Body of pancreas (tissue), 4 donors: ENCODE results near the gene IL2RA. TPM values are rescaled to one million over a fixed set of nuclear protein-coding genes. Genes with fewer than 3 reads are reported as not detected.

Experiments
- ATAC-seq: fragments of 150-250 bp; one replicate; pipeline ENCODE4 v1.9.1; 2016
- DNase-seq, 4 donors: peaks; one replicate each; pipeline ENCODE4 v3.0.0-alpha.2; 2019
- H3K27ac ChIP-seq, 4 donors: fragments of 200-600 bp; sonication (generic); 1 replicate in 3 of 4; 2 replicates in 1 of 4; pipeline versions ENCODE4 v1.5.1 to v1.6.1; 2016 to 2019; ENCODE audit warnings: mild to moderate bottlenecking in 1 of 4, mixed read lengths in 1 of 4, moderate library complexity in 1 of 4
- H3K27me3 ChIP-seq, 2 donors: fragments of 200-600 bp; sonication (generic); one replicate each; pipeline ENCODE4 v1.6.0; 2016; ENCODE audit warnings: mild to moderate bottlenecking in 1 of 2
- H3K36me3 ChIP-seq, 2 donors: fragments of 200-600 bp; sonication (generic); replicated peaks in 1 of 2; 2 replicates each; pipeline ENCODE4 v1.5.1; 2016; ENCODE audit warnings: low read depth in 2 of 2; ENCODE audit not compliant: insufficient read depth in 1 of 2
- H3K4me1 ChIP-seq: fragments of 200-600 bp; sonication (generic); one replicate; pipeline ENCODE4 v1.6.0; 2016
- H3K4me3 ChIP-seq, 2 donors: fragments of 200-600 bp; sonication (generic); 1 replicate in 1 of 2; 2 replicates in 1 of 2; pipeline ENCODE4 v1.5.1; 2016 to 2019
- H3K9me3 ChIP-seq, 3 donors: fragments of 200-600 bp; sonication (generic); 1 replicate in 2 of 3; 2 replicates in 1 of 3; pipeline ENCODE4 v1.5.1; 2016
- POLR2A ChIP-seq, 3 donors: fragments of 450-650 bp; IDR thresholded peaks; one replicate each; pipeline ENCODE4 v1.6.1; 2016; ENCODE audit warnings: antibody characterized with exemption in 3 of 3, mild to moderate bottlenecking in 2 of 3
- WGBS, 2 donors: methylation state at CpG; one replicate each; pipeline ENCODE4 v1.1.5; 2017; 5-methylcytosine and 5-hydroxymethylcytosine counted together
- intact Hi-C: fragments of 100-400 bp; cut with DNase I; formaldehyde crosslinking; loops from one replicate; pipeline ENCODE4 v1.15.1; 2023
- total RNA-seq, 2 donors: library from RNA; depleted of rRNA; stranded (reverse); fragments of >200 nt; gene quantifications; one replicate each; pipeline ENCODE4 v1.1.0, GENCODE V29; 2016
- TF ChIP-seq, protein P1 (sequence below), 7 experiments: fragments of 450-650 bp in 4 of 7; fragments of 200-600 bp in 3 of 7; sonication (generic) in 3 of 7; IDR thresholded peaks; one replicate each; pipeline ENCODE4 v1.5.1; 2016 to 2019; ENCODE audit warnings: antibody characterized with exemption in 7 of 7

IL2RA gene
- total RNA-seq, 2 donors from 2014 or later, result 0.52 to 0.99 TPM

GRCh38 chr10:6025683-6026255 lies 36.4 kb downstream of the IL2RA start:
- no peak for ATAC-seq

GRCh38 chr10:6024334-6024682 lies 37.9 kb downstream of the IL2RA start:
- Histone ChIP-seq H3K27me3 (no peaks in the 10 kb centered on the region), H3K4me3 (no peak overlapping the region), H3K27ac (no peak overlapping the region), H3K36me3 (no peaks in the 10 kb centered on the region), H3K9me3 (no peaks in the 10 kb centered on the region), H3K4me1 (no peaks in the 10 kb centered on the region)
- intact Hi-C loops, result no loop called here
- 83% methylated on average over 10 of the region's 10 CpGs for WGBS, 2 donors
- DNase-seq (no peak), ATAC-seq (no peak)
- TF ChIP-seq, protein P1, sequence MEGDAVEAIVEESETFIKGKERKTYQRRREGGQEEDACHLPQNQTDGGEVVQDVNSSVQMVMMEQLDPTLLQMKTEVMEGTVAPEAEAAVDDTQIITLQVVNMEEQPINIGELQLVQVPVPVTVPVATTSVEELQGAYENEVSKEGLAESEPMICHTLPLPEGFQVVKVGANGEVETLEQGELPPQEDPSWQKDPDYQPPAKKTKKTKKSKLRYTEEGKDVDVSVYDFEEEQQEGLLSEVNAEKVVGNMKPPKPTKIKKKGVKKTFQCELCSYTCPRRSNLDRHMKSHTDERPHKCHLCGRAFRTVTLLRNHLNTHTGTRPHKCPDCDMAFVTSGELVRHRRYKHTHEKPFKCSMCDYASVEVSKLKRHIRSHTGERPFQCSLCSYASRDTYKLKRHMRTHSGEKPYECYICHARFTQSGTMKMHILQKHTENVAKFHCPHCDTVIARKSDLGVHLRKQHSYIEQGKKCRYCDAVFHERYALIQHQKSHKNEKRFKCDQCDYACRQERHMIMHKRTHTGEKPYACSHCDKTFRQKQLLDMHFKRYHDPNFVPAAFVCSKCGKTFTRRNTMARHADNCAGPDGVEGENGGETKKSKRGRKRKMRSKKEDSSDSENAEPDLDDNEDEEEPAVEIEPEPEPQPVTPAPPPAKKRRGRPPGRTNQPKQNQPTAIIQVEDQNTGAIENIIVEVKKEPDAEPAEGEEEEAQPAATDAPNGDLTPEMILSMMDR (IDR thresholded peaks at IDR 0.05), result no peak
- TF ChIP-seq POLR2A (IDR thresholded peaks at IDR 0.05), result no peak

More at GRCh38 chr10:6025683-6026255, 36.4 kb downstream of the IL2RA start:
- Histone ChIP-seq H3K36me3 (no peaks in the 10 kb centered on the region), H3K27me3 (no peaks in the 10 kb centered on the region), H3K27ac (no peak overlapping the region), H3K4me1 (no peaks in the 10 kb centered on the region), H3K9me3 (no peaks in the 10 kb centered on the region), H3K4me3 (no peak overlapping the region)
- 86 to 88% methylated on average over 6 of the region's 6 CpGs for WGBS, 2 donors
- intact Hi-C loops, result no loop called here
- no peak for DNase-seq
- no peak for TF ChIP-seq POLR2A (IDR thresholded peaks at IDR 0.05)
- TF ChIP-seq, protein P1 (IDR thresholded peaks at IDR 0.05), result no peak

DNA sequence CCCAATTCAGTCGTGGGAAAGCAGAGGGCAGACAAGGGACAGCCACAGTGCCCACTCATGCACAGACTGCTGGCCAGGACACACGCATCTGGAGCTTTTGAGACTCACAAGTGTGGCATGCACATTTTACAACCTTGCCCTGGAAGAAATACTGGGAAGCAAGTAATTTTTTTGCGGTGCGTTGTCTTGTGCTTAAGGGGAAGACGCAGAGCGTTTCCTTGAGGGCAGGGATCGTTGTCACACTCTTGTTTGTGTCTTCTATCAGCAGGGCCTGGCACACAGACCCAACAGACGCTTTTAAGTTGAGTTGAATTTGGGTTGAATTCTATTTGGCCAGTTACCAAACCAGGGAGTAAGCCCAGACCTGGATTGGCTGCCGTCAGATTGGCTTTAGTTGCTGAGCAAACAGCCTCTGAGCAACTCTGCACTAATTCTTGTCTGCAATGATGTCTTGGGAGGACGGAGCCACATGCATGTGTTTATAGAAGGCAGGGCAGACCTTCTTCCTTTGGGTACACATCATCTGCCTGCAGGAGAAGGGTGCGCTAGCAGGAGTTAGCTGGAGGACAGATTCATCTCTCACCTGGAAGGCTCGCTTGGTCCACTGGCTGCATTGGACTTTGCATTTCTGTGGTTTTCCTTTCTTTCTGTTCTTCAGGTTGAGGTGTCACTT lies 38.4 kb downstream of the IL2RA start:
- Histone ChIP-seq H3K4me3 (no peak overlapping the region), H3K9me3 (no peaks in the 10 kb centered on the region), H3K27me3 (no peaks in the 10 kb centered on the region), H3K27ac (no peak overlapping the region), H3K36me3 (no peaks in the 10 kb centered on the region), H3K4me1 (no peaks in the 10 kb centered on the region)
- intact Hi-C loops, result no loop called here
- ATAC-seq, result no peak
- TF ChIP-seq, protein P1 (IDR thresholded peaks at IDR 0.05), result no peak
- no peak for TF ChIP-seq POLR2A (IDR thresholded peaks at IDR 0.05)
- WGBS, 2 donors, result 69 to 77% methylated on average over 8 to 12 of the region's 12 CpGs
- DNase-seq, result no peak

GRCh38 chr10:6022660-6023059 lies 39.5 kb downstream of the IL2RA start:
- TF ChIP-seq, protein P1 (IDR thresholded peaks at IDR 0.05), result no peak
- TF ChIP-seq POLR2A (IDR thresholded peaks at IDR 0.05), result no peak
- intact Hi-C loops, result no loop called here
- Histone ChIP-seq H3K4me3 (no peak overlapping the region), H3K4me1 (no peaks in the 10 kb centered on the region), H3K27ac (no peak overlapping the region), H3K36me3 (no peaks in the 10 kb centered on the region), H3K27me3 (no peaks in the 10 kb centered on the region), H3K9me3 (no peaks in the 10 kb centered on the region)
- WGBS, 2 donors, result 47 to 65% methylated on average over 3 of the region's 3 CpGs
- ATAC-seq (no peak), DNase-seq (no peak)

DNA sequence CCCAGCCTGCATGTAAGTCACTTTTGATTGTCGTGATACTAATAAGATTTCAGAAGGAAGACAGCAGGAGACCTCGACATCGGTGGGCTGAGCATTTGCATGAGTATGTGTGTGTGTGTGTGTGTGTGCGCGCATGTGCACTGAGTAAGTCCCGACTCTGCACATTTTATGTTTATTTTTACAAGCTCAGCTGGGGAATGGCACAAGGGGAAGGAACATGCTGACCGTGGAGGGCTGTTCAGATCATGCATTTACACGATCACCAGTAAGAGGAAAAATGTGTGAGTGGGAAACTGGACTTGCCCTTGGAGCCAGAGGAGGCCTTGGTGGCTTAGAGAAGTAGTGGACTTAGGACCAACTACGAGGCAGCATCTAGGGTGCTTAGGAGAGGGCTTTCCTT lies 41.3 kb downstream of the IL2RA start:
- TF ChIP-seq, protein P1 (IDR thresholded peaks at IDR 0.05), result no peak
- TF ChIP-seq POLR2A (IDR thresholded peaks at IDR 0.05), result no peak
- Histone ChIP-seq H3K36me3 (no peaks in the 10 kb centered on the region), H3K9me3 (no peaks in the 10 kb centered on the region), H3K27me3 (no peaks in the 10 kb centered on the region), H3K4me3 (no peak overlapping the region), H3K27ac (no peak overlapping the region), H3K4me1 (no peaks in the 10 kb centered on the region)
- no peak for ATAC-seq
- WGBS, 2 donors, result 68 to 77% methylated on average over 9 of the region's 9 CpGs
- peak in 1 of 4 donors; percentile 18 for DNase-seq
- intact Hi-C loops, result no loop called here
